HepG2 (cell line): ENCODE data around the gene KLF12. TPM values are rescaled to one million over a fixed set of nuclear protein-coding genes. Genes with fewer than 3 reads are reported as not detected.
A peak's percentile ranks its signal among the peaks of the same experiment; 100 is the strongest.

Source experiments
- BRD4 ChIP-seq: sonication (generic); formaldehyde crosslinking; IDR thresholded peaks from 2 replicates; pipeline ENCODE4 v1.4.0; 2020; ENCODE audit warnings: missing genetic modification reagents
- CEBPG ChIP-seq: IDR thresholded peaks from 2 replicates; pipeline ENCODE4 v1.6.1; 2016
- CENPX ChIP-seq: sonication (generic); formaldehyde crosslinking; IDR thresholded peaks from 2 replicates; pipeline ENCODE4 v1.9.0; 2021; ENCODE audit warnings: mild to moderate bottlenecking, missing genetic modification reagents, moderate library complexity
- FOSL1 ChIP-seq: sonication (generic); formaldehyde crosslinking; IDR thresholded peaks from 2 replicates; pipeline ENCODE4 v1.9.0; 2021; ENCODE audit warnings: missing genetic modification reagents, borderline replicate concordance
- FOXJ3 ChIP-seq: sonication (generic); formaldehyde crosslinking; IDR thresholded peaks from 2 replicates; pipeline ENCODE4 v1.4.0; 2020; ENCODE audit warnings: missing genetic modification reagents, mild to moderate bottlenecking, borderline replicate concordance
- HDAC1 ChIP-seq: sonication (generic); formaldehyde crosslinking; IDR thresholded peaks from 2 replicates; pipeline ENCODE4 v1.5.1; 2020; ENCODE audit warnings: mild to moderate bottlenecking, missing genetic modification reagents
- HOXA3 ChIP-seq: sonication (generic); formaldehyde crosslinking; IDR thresholded peaks from 2 replicates; pipeline ENCODE4 v1.5.0; 2020; ENCODE audit warnings: missing genetic modification reagents
- ISL2 ChIP-seq: sonication (generic); formaldehyde crosslinking; IDR thresholded peaks from 2 replicates; pipeline ENCODE4 v1.5.0; 2020; ENCODE audit warnings: missing genetic modification reagents
- KDM6A ChIP-seq: IDR thresholded peaks from 2 replicates; pipeline ENCODE4 v1.6.1; 2016; ENCODE audit warnings: low read depth
- NCOR1 ChIP-seq: fragments of 200-600 bp; sonication (generic); IDR thresholded peaks from 2 replicates; pipeline ENCODE4 v1.7.0; 2017; ENCODE audit warnings: antibody characterized with exemption, low read length, borderline replicate concordance
- NR2F1 ChIP-seq, 2 experiments: fragments of 450-650 bp in 1 of 2; formaldehyde crosslinking in 1 of 2; IDR thresholded peaks; 2 replicates each; pipeline versions ENCODE4 v1.5.0 to v1.6.1; 2016 to 2020; ENCODE audit warnings: mild to moderate bottlenecking in 1 of 2, missing compliant biosample characterization in 1 of 2, missing genetic modification reagents in 1 of 2, moderate library complexity in 1 of 2
- PHF21A ChIP-seq: sonication (generic); formaldehyde crosslinking; IDR thresholded peaks from 2 replicates; pipeline ENCODE4 v1.5.0; 2020; ENCODE audit warnings: mild to moderate bottlenecking, missing genetic modification reagents
- POGZ ChIP-seq: sonication (generic); formaldehyde crosslinking; IDR thresholded peaks from 2 replicates; pipeline ENCODE4 v1.4.0; 2020; ENCODE audit warnings: mild to moderate bottlenecking, missing genetic modification reagents
- RAD51 ChIP-seq: fragments of 450-650 bp; IDR thresholded peaks from 2 replicates; pipeline ENCODE4 v1.6.1; 2016; ENCODE audit warnings: borderline replicate concordance
- SRF ChIP-seq: IDR thresholded peaks from 2 replicates; pipeline ENCODE4 v1.6.1; 2011; ENCODE audit warnings: mild to moderate bottlenecking, low read depth, low read length, moderate library complexity
- TBX2 ChIP-seq: sonication (generic); formaldehyde crosslinking; IDR thresholded peaks from 2 replicates; pipeline ENCODE4 v1.5.0; 2020; ENCODE audit warnings: missing genetic modification reagents, mild to moderate bottlenecking, borderline replicate concordance
- TBX3 ChIP-seq: fragments of 450-650 bp; IDR thresholded peaks from 2 replicates; pipeline ENCODE4 v1.6.1; 2017; ENCODE audit warnings: antibody characterized with exemption, mild to moderate bottlenecking, inconsistent platforms, borderline replicate concordance
- ZBTB34 ChIP-seq: sonication (generic); formaldehyde crosslinking; IDR thresholded peaks from 2 replicates; pipeline ENCODE4 v1.8.0; 2022; ENCODE audit warnings: mild to moderate bottlenecking, missing genetic modification reagents
- ZIK1 ChIP-seq: sonication (generic); formaldehyde crosslinking; IDR thresholded peaks from 2 replicates; pipeline ENCODE4 v1.5.0; 2020; ENCODE audit warnings: mild to moderate bottlenecking, low read depth, missing genetic modification reagents, borderline replicate concordance
- ZNF30 ChIP-seq: sonication (generic); formaldehyde crosslinking; IDR thresholded peaks from 2 replicates; pipeline ENCODE4 v1.5.0; 2020; ENCODE audit warnings: mild to moderate bottlenecking, missing genetic modification reagents
- ZNF34 ChIP-seq: sonication (generic); formaldehyde crosslinking; IDR thresholded peaks from 2 replicates; pipeline ENCODE4 v1.4.0; 2020; ENCODE audit warnings: mild to moderate bottlenecking, missing genetic modification reagents, borderline replicate concordance
- ZNF44 ChIP-seq: sonication (generic); formaldehyde crosslinking; IDR thresholded peaks from 2 replicates; pipeline ENCODE4 v1.5.1; 2020; ENCODE audit warnings: mild to moderate bottlenecking, missing genetic modification reagents
- ZNF512B ChIP-seq: sonication (generic); formaldehyde crosslinking; IDR thresholded peaks from 2 replicates; pipeline ENCODE4 v1.5.1; 2020; ENCODE audit warnings: missing genetic modification reagents, mild to moderate bottlenecking, borderline replicate concordance
- ZNF891 ChIP-seq: sonication (generic); formaldehyde crosslinking; IDR thresholded peaks from 2 replicates; pipeline ENCODE4 v1.5.0; 2020; ENCODE audit warnings: mild to moderate bottlenecking, missing genetic modification reagents
- polyA plus RNA-seq, 8 experiments: library from polyadenylated mRNA; depleted of rRNA in 3 of 8; stranded (reverse) in 7 of 8; unstranded in 1 of 8; fragments of >200 nt; fragmentation: Illumina TruSeq in 4 of 8; extraction: Trizol in 4 of 8; gene quantifications; 2 replicates each; pipeline versions ENCODE4 v1.2.1 to v1.2.3, GENCODE V29; 2011 to 2016; ENCODE audit warnings: low read depth in 4 of 8, missing spikeins in 1 of 8, mixed read lengths in 1 of 8; ENCODE audit not compliant: insufficient read depth in 1 of 8
- total RNA-seq, 5 experiments: library from RNA; depleted of rRNA; stranded (reverse); fragments of >200 nt; fragmentation: Illumina TruSeq; extraction: Trizol; gene quantifications; 2 replicates each; pipeline ENCODE4 v1.2.3, GENCODE V29; 2016; ENCODE audit warnings: low read depth in 1 of 5
- TF ChIP-seq, protein P1 (sequence below): sonication (generic); formaldehyde crosslinking; IDR thresholded peaks from 2 replicates; pipeline ENCODE4 v1.4.0; 2020; ENCODE audit warnings: missing genetic modification reagents

Gene KLF12
- total and polyA plus RNA-seq, 2 of the 13 experiments (the other 11 are each of a cell fraction or from before 2014, with no cell fraction given), result 0.66 to 1.5 TPM

DNA sequence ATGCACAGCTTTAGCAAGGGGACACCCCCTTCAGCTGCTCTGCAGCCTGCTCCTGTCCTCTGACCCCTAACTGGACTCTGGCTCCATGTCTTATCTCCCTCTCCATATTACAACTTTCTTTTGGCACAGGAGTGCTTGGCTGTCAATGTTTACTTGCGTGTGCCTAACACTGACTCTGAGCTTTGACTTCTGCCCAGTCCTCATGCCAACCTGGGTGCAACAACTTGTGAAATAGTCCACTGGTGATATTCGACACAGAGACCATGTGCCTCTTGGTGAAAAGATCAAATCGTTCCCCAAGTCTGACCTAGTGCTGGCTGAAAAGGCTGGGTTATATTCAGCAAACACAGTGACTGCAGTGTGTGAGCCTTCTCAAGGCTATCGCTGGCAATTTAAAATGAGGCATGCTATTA is 34.1 kb upstream of the KLF12 start (continued):
- peak; percentile 57; the same call in 1 of the 2 replicates for TF ChIP-seq ZNF512B (CRISPR knock-in tag)
- TF ChIP-seq POGZ, result peak; percentile 78
- no peak for TF ChIP-seq FOSL1 (CRISPR knock-in tag)
- peak; percentile 43; the same call in 1 of the 2 replicates for TF ChIP-seq FOXJ3 (CRISPR knock-in tag)
- TF ChIP-seq KDM6A (CRISPR knock-in tag), result no peak
- TF ChIP-seq CENPX (CRISPR knock-in tag), result no peak
- no peak for TF ChIP-seq TBX3
- TF ChIP-seq ZIK1 (CRISPR knock-in tag), result no peak
- TF ChIP-seq TBX2 (CRISPR knock-in tag), result 0 out of 2 replicates have a peak, but pooled peaks have one; percentile 49
- peak; percentile 25; the same call in 1 of the 2 replicates for TF ChIP-seq NCOR1
- no peak for TF ChIP-seq ZNF891
- 0 out of 2 replicates have a peak, but pooled peaks have one; percentile 13 for TF ChIP-seq CEBPG (CRISPR knock-in tag)
- peak in 1 of 2 experiments; percentile 46; a peak in 1 of 4 replicates for TF ChIP-seq NR2F1 (CRISPR knock-in tag; IDR thresholded peaks at IDR 0.05)
- no peak for TF ChIP-seq RAD51
- TF ChIP-seq ZNF44 (CRISPR knock-in tag), result peak; percentile 51; the same call in 1 of the 2 replicates
- peak; percentile 36; the same call in 1 of the 2 replicates for TF ChIP-seq ISL2 (CRISPR knock-in tag)
- no peak for TF ChIP-seq SRF
- TF ChIP-seq, protein P1, sequence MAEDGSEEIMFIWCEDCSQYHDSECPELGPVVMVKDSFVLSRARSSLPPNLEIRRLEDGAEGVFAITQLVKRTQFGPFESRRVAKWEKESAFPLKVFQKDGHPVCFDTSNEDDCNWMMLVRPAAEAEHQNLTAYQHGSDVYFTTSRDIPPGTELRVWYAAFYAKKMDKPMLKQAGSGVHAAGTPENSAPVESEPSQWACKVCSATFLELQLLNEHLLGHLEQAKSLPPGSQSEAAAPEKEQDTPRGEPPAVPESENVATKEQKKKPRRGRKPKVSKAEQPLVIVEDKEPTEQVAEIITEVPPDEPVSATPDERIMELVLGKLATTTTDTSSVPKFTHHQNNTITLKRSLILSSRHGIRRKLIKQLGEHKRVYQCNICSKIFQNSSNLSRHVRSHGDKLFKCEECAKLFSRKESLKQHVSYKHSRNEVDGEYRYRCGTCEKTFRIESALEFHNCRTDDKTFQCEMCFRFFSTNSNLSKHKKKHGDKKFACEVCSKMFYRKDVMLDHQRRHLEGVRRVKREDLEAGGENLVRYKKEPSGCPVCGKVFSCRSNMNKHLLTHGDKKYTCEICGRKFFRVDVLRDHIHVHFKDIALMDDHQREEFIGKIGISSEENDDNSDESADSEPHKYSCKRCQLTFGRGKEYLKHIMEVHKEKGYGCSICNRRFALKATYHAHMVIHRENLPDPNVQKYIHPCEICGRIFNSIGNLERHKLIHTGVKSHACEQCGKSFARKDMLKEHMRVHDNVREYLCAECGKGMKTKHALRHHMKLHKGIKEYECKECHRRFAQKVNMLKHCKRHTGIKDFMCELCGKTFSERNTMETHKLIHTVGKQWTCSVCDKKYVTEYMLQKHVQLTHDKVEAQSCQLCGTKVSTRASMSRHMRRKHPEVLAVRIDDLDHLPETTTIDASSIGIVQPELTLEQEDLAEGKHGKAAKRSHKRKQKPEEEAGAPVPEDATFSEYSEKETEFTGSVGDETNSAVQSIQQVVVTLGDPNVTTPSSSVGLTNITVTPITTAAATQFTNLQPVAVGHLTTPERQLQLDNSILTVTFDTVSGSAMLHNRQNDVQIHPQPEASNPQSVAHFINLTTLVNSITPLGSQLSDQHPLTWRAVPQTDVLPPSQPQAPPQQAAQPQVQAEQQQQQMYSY (CRISPR knock-in tag), result peak; percentile 97
- no peak for TF ChIP-seq ZNF34 (CRISPR knock-in tag)
- no peak for TF ChIP-seq ZNF30 (CRISPR knock-in tag)
- 0 out of 2 replicates have a peak, but pooled peaks have one; percentile 28 for TF ChIP-seq HOXA3 (CRISPR knock-in tag)
- TF ChIP-seq HDAC1, result peak; percentile 62
- TF ChIP-seq ZBTB34 (CRISPR knock-in tag), result peak; percentile 90; the same call in 1 of the 2 replicates
- TF ChIP-seq BRD4 (CRISPR knock-in tag), result no peak
- peak; percentile 53 for TF ChIP-seq PHF21A (CRISPR knock-in tag)
